Astrocyte (in vitro differentiated cells and primary cell): ENCODE measurements around the gene SLBP. TPM values are rescaled to one million over a fixed set of nuclear protein-coding genes. Genes with fewer than 3 reads are reported as not detected.

Experiments used
- DNase-seq: peaks from one replicate; pipeline ENCODE4 v3.0.0-alpha.2; 2010; ENCODE audit warnings: low read depth
- FAIRE-seq: peaks from 2 replicates; lab custom pipeline; 2011; peaks lifted over from hg19 to GRCh38; lab: Jason Lieb, UNC
- H2AFZ ChIP-seq: 2 replicates; pipeline ENCODE4 v1.6.0; 2012; ENCODE audit warnings: low read depth, low read length, inconsistent platforms
- H3K27ac ChIP-seq: 2 replicates; pipeline ENCODE4 v1.5.1; 2011; ENCODE audit warnings: low read depth, low read length, inconsistent platforms
- H3K27me3 ChIP-seq: 2 replicates; pipeline ENCODE4 v1.6.0; 2011; ENCODE audit warnings: low read length, inconsistent platforms; ENCODE audit not compliant: insufficient read depth
- H3K36me3 ChIP-seq: 2 replicates; pipeline ENCODE4 v1.5.1; 2011; ENCODE audit warnings: low read length, inconsistent platforms; ENCODE audit not compliant: insufficient read depth
- H3K4me1 ChIP-seq: 2 replicates; pipeline ENCODE4 v1.5.1; 2011; ENCODE audit warnings: low read length, inconsistent platforms; ENCODE audit not compliant: insufficient read depth
- H3K4me2 ChIP-seq: 2 replicates; pipeline ENCODE4 v1.6.0; 2012; ENCODE audit warnings: low read length, inconsistent platforms
- H3K4me3 ChIP-seq: 2 replicates; pipeline ENCODE4 v1.5.1; 2011; ENCODE audit warnings: low read depth, mild to moderate bottlenecking, low read length, inconsistent platforms; ENCODE audit not compliant: insufficient read depth
- H3K79me2 ChIP-seq: 2 replicates; pipeline ENCODE4 v1.6.0; 2012; ENCODE audit warnings: mild to moderate bottlenecking, low read length, inconsistent platforms; ENCODE audit not compliant: insufficient read depth
- H3K9ac ChIP-seq: 2 replicates; pipeline ENCODE4 v1.6.0; 2012; ENCODE audit warnings: mild to moderate bottlenecking, low read length, inconsistent platforms
- H3K9me3 ChIP-seq: 2 replicates; pipeline ENCODE4 v1.5.1; 2012; ENCODE audit warnings: low read depth, mild to moderate bottlenecking, low read length, inconsistent platforms; ENCODE audit not compliant: insufficient read depth
- H4K20me1 ChIP-seq: 2 replicates; pipeline ENCODE4 v1.6.0; 2012; ENCODE audit warnings: low read length, inconsistent platforms; ENCODE audit not compliant: insufficient read depth
- H3K27ac Mint-ChIP-seq: one replicate; pipeline ENCODE4 v1.8.0; 2021; ENCODE audit warnings: mild to moderate bottlenecking, mixed read lengths; ENCODE audit not compliant: unreplicated experiment
- H3K27me3 Mint-ChIP-seq: one replicate; pipeline ENCODE4 v1.8.0; 2021; ENCODE audit warnings: low read depth, mixed read lengths; ENCODE audit not compliant: unreplicated experiment
- H3K36me3 Mint-ChIP-seq: one replicate; pipeline ENCODE4 v1.8.0; 2021; ENCODE audit warnings: low read depth, mixed read lengths; ENCODE audit not compliant: unreplicated experiment
- H3K4me1 Mint-ChIP-seq: one replicate; pipeline ENCODE4 v1.8.0; 2021; ENCODE audit warnings: low read depth, mixed read lengths; ENCODE audit not compliant: unreplicated experiment
- H3K4me3 Mint-ChIP-seq: one replicate; pipeline ENCODE4 v1.8.0; 2021; ENCODE audit warnings: mild to moderate bottlenecking, moderate library complexity, mixed read lengths; ENCODE audit not compliant: unreplicated experiment
- H3K9me3 Mint-ChIP-seq: one replicate; pipeline ENCODE4 v1.8.0; 2021; ENCODE audit warnings: mild to moderate bottlenecking, mixed read lengths; ENCODE audit not compliant: unreplicated experiment
- EZH2 ChIP-seq: IDR thresholded peaks from 2 replicates; pipeline ENCODE4 v1.6.1; 2012; ENCODE audit warnings: mild to moderate bottlenecking, low read length, inconsistent platforms; ENCODE audit not compliant: insufficient read depth
- total RNA-seq: library from RNA; stranded (reverse); gene quantifications from 2 replicates; pipeline ENCODE4 v1.2.1, GENCODE V29; 2021
- TF ChIP-seq, protein P1 (sequence below): IDR thresholded peaks from 2 replicates; pipeline ENCODE4 v1.5.1; 2011; ENCODE audit warnings: low read depth, mild to moderate bottlenecking, inconsistent platforms, low read length, moderate library complexity; ENCODE audit not compliant: insufficient read depth

Gene SLBP
- total RNA-seq, 1 donor from 2014 or later, result 44.5 TPM

DNA sequence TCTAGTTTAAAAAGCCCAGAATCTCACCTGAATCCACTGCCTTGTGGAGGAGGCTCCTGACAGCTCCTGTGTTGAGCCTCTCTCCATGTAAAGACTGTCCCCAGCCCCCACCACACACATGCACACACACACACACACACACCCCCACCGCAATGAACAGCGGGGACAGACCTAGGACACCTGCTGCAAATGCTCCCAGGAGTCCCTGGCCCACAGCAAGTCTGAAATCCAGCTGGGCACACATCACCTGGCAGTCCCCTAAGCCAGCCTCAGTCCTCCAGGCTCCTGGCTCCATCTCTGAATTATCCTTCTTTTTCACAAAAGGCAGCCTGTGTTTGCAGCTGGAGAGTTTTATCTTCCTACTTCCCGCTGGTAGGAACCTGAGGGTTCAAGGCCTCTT is 21.4 kb downstream of the SLBP start:
- no peaks in the 10 kb centered on the region for H3K4me1 ChIP-seq
- TF ChIP-seq, protein P1, sequence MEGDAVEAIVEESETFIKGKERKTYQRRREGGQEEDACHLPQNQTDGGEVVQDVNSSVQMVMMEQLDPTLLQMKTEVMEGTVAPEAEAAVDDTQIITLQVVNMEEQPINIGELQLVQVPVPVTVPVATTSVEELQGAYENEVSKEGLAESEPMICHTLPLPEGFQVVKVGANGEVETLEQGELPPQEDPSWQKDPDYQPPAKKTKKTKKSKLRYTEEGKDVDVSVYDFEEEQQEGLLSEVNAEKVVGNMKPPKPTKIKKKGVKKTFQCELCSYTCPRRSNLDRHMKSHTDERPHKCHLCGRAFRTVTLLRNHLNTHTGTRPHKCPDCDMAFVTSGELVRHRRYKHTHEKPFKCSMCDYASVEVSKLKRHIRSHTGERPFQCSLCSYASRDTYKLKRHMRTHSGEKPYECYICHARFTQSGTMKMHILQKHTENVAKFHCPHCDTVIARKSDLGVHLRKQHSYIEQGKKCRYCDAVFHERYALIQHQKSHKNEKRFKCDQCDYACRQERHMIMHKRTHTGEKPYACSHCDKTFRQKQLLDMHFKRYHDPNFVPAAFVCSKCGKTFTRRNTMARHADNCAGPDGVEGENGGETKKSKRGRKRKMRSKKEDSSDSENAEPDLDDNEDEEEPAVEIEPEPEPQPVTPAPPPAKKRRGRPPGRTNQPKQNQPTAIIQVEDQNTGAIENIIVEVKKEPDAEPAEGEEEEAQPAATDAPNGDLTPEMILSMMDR, result no peak
- no peak for TF ChIP-seq EZH2
- DNase-seq (no peak), FAIRE-seq (no peak)
- no peak overlapping the region for H3K4me3 ChIP-seq
- H3K27ac Mint-ChIP-seq, result peak overlapping the region; percentile 41
- H3K27me3 ChIP-seq, result no peaks in the 10 kb centered on the region
- no peak overlapping the region for H3K4me2 ChIP-seq
- no peak overlapping the region for H3K9ac ChIP-seq
- no peak overlapping the region for H3K27ac ChIP-seq
- H3K36me3 ChIP-seq, result peaks cover 29% of the 10 kb centered on the region
- no peaks in the 10 kb centered on the region for H3K79me2 ChIP-seq
- H3K4me1 Mint-ChIP-seq, result no peaks in the 10 kb centered on the region
- no peaks in the 10 kb centered on the region for H3K9me3 ChIP-seq
- no peak overlapping the region for H2AFZ ChIP-seq
- peaks cover 23% of the 10 kb centered on the region for H4K20me1 ChIP-seq
- H3K27me3 Mint-ChIP-seq, result no peaks in the 10 kb centered on the region
- no peaks in the 10 kb centered on the region for H3K9me3 Mint-ChIP-seq
- H3K4me3 Mint-ChIP-seq, result no peak overlapping the region
- H3K36me3 Mint-ChIP-seq, result peaks cover 17% of the 10 kb centered on the region

- DNase-seq (no peak), FAIRE-seq (no peak)
- Histone ChIP-seq H3K9me3 (no peaks in the 10 kb centered on the region), H3K36me3 (peaks cover 6% of the 10 kb centered on the region), H3K4me1 (peaks cover 12% of the 10 kb centered on the region), H4K20me1 (peaks cover 7% of the 10 kb centered on the region), H3K9ac (no peak overlapping the region), H3K4me3 (no peak overlapping the region), H3K27ac (no peak overlapping the region), H2AFZ (no peak overlapping the region), H3K27me3 (no peaks in the 10 kb centered on the region), H3K79me2 (no peaks in the 10 kb centered on the region), H3K4me2 (no peak overlapping the region)
- Mint-ChIP-seq H3K36me3 (peaks cover 8% of the 10 kb centered on the region), H3K27me3 (no peaks in the 10 kb centered on the region), H3K4me3 (no peak overlapping the region), H3K9me3 (no peaks in the 10 kb centered on the region), H3K4me1 (no peaks in the 10 kb centered on the region), H3K27ac (no peak overlapping the region)
- no peak for TF ChIP-seq EZH2
- TF ChIP-seq, protein P1, result no peak
These were observed 25.6 kb downstream of the SLBP start for GRCh38 chr4:1686440-1687036.
